ENCODE results near the gene CRYBB1.

Gene CRYBB1

DNA sequence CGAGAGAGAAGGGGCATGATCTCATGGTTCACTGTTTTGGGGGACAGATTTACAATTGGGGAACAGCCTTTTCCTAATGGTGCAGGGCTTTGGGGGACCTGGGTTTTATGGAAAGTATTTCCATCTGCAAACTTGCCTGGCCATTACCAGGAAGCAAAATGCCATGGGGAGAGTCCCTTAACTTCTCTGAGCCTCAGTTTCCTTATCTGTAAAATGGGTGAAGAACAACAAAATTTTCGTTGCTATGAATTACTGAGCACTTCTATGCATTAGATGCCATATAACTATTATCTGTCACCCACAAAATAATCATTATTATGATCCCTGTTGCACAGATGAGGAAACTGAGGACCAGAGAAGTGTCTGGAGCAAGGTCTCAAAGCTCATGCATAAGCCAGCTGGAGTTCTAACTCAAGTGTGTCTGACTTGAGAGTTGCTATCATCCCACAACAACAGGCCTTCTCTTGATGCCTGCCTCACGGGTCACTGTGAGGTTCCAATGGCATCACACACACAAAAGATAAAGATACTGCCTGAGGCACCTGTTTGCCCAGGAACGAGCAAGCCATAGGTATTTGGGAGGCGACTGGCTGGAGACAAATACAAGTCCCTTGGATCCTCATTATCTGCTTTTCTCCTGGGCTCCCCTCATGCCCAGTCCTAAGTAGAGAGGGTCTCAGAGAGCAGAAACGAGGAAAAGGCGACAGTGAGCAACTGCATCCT is 43.7 kb downstream of the CRYBB1 start:
- no peak for DNase-seq

DNA sequence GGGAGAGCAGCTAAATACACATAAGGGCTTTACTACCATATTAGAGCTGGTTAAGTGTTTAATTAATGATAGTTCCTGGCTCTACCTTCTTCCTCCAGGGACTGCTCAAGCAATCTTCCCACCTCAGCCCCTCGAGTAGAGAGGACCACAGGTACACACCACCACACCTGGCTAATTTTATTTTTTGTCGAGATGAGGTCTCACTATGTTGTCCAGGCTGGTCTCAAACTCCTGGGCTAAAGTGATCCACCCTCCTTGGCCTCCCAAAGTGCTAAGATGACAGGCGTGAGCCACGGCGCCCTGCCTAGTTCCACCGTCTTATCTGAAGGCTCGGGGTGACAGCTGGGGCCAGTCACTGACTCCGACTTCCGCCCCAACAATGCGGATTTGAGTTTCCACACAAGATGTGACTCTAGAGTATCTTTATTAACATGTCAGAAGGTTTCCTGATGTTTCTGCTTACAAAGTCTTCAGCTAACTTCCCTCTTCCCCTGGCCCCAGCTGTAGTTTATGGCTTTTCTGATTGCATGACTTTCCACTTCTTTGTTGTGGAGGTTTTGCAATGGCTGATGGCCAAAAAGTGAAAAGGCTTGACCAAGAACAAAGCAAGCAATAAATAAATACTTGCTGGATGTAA is 44.7 kb downstream of the CRYBB1 start:
- DNase-seq, result no peak

GRCh38 chr22:26570864-26571525 is 46.8 kb downstream of the CRYBB1 start:
- no peak for DNase-seq

DNA sequence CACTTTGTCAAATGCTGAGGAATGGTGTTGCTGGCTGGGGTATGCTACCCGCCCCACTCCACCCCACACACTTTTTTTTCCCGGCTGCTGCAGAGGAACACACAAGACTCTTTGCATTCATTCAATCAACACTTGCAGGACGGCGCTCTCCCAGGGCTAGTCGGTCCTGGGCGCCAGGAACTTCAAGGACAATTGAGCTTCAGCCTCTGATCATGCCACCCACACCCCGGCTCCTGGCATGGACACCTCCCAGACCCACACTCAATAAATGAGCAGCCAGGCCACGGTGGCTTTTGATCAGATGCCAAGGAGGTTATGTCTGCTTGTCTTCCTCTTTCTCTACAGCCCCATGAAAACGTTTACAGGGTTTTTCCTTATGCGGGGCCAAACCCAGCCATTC is 47.7 kb downstream of the CRYBB1 start:
- no peak for DNase-seq

DNA sequence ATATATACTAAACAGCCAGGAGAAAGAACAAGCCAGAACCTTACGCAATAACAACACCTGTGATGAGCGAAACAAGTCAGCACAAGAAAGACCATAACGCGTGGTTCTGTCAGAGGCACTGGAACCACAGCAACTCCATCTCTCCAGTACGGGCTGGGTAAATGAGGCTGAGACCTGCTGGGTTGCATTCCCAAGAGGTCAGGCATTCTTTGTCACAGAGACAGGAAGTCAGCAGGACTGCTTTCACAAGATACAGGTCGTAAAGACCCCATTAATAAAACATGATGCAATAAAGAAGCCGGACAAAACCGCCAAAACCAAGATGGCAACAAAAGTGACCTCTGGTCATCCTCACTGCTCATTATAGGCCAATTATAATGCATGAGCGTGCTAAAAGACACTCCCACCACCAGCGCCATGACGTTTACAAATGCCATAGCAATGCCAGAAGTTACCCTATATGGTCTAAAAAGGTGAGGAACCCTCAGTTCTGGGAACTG is 49.6 kb downstream of the CRYBB1 start:
- DNase-seq, result peak; percentile 40

- no peak for DNase-seq
Observed at GRCh38 chr22:26567610-26568009, 50.2 kb downstream of the CRYBB1 start.

GRCh38 chr22:26566994-26567393 is 50.8 kb downstream of the CRYBB1 start:
- DNase-seq, result no peak

DNA sequence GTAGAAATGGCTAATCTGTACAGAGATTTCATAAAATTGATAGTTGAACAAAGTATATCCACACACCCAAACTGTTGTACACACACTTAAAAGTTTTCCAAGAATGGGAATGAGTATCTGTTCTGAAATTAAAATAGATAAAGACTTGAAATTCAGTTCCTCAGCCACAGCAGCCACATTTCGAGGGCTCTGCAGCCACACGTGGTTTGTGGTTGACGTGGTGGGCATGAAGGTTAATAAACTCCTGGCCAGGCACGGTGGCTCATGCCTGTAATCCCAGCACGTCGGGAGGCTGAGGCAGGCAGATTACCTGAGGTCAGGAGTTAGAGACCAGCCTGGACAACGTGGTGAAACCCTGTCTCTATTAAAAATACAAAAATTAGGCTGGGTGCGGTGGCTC is 51.9 kb downstream of the CRYBB1 start:
- DNase-seq, result no peak

- no peak for DNase-seq
Observed at GRCh38 chr22:26565181-26565580, 52.6 kb downstream of the CRYBB1 start.

DNA sequence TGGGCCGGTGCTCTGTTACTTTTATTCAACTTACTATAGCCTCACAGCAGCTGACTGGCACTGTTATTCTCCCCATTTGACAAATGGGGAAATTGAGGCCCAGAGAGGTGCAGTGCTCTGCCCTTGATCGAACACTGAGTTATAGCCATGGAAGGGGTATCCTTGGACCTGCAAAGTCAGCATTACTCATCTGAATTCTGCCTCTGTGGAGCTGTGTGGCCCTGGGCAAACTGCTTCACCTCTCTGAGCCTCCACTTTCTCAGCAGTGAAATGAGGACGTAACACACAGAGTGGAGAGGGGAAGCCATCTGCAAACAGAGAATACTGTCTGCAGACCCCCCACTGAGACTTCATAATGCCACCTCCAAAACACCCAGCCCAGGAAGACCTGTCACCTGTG is 53.2 kb downstream of the CRYBB1 start:
- no peak for DNase-seq

DNA sequence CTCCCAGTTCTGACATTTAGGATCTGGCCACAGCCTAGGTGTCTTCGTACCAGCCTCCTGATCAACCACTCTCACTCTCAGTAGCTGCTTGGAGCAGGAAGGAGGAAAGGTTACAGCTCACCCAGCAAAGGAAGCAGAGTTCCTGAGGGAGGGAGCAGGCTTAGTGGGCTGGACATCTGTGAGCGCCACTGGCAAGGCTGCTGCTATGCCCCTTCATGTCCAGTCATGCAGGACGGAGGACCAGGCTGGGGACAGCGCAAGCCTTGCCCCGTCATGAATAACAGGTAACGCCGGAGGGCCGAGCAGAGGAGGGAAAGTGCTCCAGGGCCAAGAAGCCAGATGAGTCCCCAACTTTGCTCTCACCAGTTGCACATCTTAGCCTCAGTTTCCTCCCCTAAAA is 53.6 kb downstream of the CRYBB1 start:
- no peak for DNase-seq

DNA sequence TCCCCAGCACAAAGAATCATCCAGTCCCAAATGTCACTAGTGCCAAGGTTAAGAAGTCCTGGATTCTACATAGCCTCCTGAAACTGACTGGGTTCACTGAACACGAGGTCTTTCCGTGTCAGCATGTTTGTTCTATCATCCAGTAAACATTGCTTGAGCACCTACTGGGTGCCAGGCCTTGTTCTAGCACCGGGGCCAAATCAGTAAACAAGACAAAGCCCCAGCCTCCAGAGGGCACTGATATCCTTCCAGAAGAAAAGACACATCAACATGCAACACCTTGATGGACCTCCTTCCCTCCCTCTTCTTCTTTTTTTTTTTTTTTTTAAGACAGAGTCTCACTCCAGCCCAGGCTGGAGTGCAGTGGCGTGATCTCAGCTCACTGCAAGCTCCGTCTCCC is 54.8 kb downstream of the CRYBB1 start:
- no peak for DNase-seq

DNA sequence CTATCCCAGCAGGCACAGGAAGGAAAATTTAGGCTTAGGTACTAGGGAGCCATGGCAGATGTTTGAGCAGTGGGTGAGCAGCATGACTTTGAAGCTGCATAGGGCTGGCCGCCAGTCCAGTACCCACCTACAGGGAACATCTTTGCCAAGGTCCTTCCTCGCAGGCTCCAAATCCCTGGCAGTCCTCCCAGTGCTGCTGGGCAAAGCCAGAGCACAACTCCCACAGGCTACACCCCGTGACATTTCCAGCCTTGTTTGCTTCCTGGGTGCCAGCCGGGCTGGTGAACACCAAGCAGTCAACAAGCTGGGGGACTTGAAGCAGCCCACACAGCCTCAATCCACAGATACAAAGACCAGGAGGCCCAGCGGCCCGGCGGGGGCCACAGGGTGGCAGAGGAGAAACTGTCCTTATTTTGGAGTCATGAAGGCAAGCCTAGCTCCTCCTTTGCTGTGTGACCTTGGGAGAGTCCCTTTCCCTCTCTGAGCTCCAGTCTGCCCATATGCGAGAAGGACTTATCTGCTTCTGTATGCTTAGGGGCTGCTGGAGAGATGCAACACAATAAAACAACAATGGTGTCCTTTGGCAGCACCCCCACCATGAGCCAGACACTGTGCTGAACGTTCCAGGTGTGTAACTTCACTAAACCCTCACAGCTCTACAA is 55.9 kb downstream of the CRYBB1 start:
- DNase-seq, result no peak

DNA sequence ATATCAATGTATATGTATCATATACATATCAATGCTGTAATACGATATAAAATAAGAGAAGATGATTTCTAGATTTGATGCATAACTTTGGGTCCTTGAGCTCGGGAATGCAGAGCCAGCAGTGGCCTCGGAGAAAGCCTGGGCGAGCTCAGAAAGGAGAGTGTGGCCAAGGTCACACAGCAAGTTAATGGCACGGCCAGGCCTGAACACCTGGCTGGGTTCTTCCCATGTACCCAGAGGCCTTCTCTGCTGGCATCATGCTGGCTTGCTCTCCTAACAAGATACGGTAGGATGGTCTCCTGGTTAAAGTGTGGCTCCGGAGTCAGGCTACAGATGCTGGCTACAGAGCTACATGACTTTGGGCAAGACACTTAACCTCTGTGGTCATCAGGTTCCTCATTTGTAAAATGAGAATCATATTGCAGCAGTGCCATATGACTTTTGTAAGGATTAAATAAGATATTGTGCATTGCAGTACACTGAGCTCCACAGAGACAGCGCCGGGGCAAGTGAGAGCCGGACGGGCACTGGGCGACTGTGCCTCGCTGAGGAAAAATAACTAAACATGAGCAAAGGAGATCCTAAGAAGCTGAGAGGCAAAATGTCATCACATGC is 57.8 kb downstream of the CRYBB1 start:
- DNase-seq, result no peak

DNA sequence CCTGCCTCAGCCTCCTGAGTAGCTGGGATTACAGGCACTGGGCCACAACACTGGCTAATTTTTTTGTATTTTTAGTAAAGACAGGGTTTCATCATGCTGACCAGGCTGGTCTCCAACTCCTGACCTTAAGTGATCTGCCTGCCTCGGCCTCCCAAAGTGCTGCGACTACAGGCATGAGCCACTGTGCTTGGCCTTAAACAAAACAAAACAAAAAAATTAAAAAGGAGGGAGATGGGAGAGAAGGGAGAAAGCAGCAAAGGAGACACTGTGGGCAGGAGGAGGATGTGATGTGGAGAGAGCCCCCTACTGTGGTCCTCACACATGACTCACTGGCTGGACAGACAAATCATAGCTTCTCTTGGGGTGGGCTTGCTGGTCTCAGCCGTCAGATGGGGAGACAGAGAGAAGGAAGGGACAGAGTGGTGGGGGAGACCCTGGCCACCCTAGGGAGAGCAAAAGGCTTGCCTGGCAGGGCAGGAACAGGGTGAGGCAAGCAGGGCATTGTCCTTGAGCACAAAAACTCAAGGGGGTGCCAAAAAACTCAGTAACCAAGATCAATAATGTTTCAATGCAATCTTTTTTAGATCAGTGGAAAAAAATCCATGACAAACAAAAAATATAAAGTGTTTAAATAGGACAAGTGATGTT is 59.5 kb downstream of the CRYBB1 start:
- no peak for DNase-seq

DNA sequence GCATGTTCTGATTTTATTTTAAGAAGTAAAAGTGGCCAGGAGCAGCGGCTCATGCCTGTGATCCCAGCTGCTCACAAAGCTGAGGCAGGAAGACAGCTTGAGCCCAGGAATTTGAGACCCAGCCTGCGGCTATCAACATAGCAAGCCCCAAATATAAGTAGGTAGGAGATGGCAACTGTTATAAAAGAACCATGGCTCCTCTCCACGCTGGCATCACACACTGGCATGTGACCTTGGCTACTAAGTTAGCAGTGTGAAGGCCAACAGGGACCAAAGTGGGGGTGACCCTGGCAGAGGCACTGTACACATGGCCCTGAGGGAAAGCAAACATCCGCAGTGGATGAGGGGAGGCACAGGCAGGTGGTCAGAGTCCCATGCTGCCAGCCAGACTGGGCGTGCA is 60.9 kb downstream of the CRYBB1 start:
- no peak for DNase-seq

DNA sequence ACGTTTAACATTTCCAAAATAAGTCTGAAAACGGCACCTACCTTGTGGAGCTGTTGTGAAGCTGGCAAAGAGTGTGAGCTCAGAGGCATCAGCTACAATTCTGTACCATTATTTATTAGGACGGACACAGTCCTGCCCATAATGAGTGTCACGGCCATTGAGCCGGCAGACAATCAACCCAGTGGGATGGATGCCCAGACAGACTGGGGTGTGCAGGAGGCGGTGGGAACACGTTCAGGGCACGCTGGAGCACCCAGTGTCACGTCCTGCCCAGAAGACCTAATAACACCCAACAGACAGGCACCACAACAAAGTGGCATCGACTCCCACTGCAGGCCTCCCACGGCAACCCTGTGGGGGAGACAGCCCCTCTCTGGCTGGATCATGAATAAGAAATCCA is 62.3 kb downstream of the CRYBB1 start:
- DNase-seq, result no peak

- DNase-seq, result no peak
Observed at GRCh38 chr22:26554956-26555355, 62.9 kb downstream of the CRYBB1 start.

GRCh38 chr22:26553056-26553752 is 64.6 kb downstream of the CRYBB1 start:
- DNase-seq, result peak; percentile 89

DNA sequence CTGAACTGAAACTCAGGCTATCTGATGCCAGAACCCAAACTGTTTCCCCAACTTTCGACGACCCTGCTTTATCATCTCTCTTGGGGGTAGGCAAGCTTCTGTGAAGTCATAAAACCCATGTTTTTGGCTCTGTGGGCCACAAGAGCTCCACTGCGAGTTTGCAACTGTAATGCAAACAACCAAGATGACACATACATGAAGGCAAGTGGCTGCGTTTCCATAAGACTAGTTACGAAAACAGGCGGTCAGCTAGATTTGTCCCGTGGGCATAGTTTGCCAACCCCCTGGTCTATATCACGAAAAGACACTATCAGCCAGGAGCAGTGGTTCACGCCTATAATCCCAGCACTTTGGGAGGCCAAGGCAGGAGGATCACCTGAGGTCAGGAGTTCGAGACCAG is 65.4 kb downstream of the CRYBB1 start:
- DNase-seq, result peak; percentile 38

DNA sequence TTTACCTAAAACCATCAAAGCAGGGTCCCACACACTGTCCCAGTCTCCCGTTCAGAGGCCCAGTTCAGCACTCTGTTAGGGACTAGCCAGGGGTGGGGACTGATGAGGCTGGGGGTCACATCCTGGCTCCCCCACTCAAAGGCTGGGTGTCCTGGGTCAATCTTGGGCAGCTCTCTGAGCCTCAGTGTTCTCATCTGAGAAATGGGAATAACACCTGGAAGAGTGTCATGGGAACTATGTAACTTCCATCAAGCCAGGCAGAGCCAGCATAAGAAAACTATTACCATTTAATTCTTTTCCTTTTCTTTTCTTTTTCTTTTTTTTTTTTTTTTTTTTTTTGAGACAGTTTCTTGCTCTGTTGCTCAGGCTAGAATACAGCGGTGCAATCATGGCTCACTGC is 66.3 kb downstream of the CRYBB1 start:
- no peak for DNase-seq

GRCh38 chr22:26550498-26551033 is 67.3 kb downstream of the CRYBB1 start:
- peak; percentile 99 for DNase-seq

All from EL (cell line).